ENCODE results near the gene CEL.
"Not testable (repeated sequence)": the region's sequence is repeated elsewhere in the genome, so short reads cannot be mapped to it uniquely, and the experiment has no call there.

The CEL gene

DNA sequence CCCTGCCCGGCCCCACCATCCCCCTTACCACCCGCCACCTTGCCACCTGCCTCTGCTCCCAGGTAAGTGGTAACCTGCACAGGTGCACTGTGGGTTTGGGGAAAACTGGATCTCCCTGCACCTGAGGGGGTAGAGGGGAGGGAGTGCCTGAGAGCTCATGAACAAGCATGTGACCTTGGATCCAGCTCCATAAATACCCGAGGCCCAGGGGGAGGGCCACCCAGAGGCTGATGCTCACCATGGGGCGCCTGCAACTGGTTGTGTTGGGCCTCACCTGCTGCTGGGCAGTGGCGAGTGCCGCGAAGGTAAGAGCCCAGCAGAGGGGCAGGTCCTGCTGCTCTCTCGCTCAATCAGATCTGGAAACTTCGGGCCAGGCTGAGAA lies at the start of gene CEL:
TSS of gene CEL (plus strand) at position 218 of the 382 bp plus-strand sequence. CDS start at position 240, 22 bp downstream.
- not testable (repeated sequence) for DNase-seq

DNA sequence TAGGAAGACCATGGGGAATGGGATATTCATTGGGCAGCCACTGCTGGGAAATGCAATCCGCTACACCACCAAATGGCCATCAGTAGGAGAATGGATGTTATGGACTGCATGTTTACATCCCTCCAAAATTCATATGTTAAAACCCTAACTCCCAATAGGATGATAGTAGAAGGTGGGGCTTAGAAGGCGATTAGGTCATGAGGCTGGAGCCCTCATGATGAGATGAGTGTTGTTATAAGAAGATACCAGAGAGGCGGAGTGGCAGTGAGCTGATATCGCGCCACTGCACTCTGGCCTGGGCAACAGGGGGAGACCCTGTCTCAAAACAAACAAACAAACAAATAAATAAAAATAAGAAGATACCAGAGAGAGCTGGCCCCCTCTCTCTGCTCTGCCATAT lies 47.1 kb upstream of the CEL start:
- no peak for DNase-seq

DNA sequence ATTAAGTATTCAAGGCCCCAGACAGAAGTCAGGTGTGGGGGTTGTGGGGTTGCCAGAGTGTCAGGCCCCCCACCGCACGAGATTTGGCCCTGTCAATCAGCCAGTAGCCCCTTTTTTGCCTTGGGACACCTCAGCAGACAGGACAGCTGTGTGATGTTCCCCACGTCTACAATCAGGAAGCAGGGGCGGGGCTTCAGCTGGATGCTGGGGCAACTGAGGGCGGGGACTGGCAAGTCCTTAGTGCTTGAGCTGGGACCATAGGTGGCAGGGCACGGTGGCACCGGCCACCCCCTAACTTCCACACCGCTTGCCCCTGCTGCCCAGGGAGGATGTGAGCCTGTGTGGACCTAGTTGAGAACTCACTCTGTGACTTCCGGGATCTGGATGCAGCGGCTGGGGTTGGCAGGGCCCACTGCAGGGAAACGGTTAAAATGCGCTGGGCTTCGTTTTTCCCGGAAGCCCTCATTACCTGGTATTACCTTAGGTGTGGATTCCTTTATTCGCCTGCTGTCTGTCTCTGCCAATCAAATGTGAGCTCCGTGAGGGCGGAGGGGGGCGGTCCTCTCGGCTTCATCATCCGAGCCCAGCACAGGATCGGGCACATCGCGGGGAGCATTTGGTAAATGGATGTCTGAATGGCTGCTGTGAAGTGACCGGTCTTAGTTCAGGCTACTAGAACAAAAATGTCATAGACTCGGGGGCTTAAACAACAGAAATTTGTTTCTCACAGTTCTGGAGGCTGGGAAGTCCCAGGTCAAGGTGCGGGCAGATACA lies 38.5 kb upstream of the CEL start:
- peak; percentile 54 for DNase-seq

DNA sequence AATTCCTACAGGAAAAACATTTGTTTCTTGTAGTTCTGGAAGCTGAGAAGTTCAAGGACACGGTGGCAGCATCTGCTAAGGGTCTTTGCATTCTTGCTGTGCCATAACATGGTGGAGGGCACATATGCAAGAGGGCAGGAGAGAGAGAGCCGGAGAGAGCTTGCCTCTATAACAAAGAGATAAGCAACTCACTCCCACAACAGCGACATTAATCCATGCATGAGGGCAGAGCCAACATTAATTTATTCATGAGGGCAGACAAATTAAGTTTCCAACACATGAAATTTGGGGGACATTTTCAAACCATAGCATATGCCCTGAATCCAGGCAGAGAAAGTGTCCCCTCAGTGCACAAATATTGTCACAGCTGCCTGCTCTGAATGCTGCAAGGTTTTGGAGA lies 35.4 kb upstream of the CEL start:
- no peak for DNase-seq

DNA sequence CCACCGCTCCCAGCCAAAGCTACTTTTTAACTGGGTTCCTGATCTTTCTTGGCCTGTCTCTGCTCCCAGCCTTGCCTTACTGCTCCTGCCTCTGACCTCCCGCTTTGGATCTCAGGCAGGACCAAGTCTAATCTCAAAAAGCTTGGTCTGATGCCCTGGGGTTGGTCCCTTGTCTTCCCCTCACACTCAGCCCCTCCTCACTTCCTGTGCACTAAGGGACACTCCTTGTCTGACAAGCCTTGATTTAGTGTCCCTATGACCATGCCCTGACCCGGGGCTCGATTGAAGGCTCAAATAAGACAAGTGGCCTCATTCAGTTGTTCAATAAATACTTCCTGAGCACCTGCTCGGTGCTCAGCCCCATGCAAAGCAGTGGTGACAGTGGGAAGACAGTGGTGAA lies 34.6 kb upstream of the CEL start:
- no peak for DNase-seq

DNA sequence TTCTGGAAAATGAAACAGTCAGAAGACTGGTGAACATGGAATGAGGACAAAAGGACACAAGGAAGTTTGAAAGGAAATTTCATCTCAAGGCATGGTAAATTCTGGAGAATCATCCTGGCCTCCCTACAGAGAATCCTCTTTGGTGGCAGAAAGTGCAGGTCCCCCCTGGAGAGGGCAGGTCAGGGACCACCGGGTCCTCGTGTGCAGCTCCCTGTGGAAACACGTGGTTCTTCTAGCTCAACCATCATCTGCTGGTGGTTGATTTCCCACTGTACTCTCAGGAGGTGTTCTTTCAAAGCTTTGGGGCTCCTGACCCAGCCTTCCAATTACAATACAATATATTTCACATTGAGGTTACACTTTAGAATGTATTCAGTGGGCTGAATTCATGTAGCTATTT lies 33.6 kb upstream of the CEL start:
- DNase-seq, result no peak

DNA sequence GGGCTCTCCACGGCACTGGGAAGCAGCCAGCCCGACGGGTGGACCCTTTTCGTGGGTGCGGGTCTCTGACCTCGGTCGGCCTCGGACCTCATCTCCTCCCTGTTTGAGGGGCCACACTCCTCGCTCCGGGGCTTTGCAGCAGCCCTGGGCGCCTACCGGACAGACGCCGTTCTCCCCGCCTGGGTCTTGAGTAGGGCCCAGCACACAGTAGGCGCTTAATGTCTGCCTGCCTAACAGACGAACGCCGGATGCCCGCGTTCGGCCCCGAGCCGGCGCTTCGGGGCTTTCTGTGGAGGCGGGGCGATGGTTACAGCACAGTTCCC lies 31.8 kb upstream of the CEL start:
- no peak for DNase-seq

DNA sequence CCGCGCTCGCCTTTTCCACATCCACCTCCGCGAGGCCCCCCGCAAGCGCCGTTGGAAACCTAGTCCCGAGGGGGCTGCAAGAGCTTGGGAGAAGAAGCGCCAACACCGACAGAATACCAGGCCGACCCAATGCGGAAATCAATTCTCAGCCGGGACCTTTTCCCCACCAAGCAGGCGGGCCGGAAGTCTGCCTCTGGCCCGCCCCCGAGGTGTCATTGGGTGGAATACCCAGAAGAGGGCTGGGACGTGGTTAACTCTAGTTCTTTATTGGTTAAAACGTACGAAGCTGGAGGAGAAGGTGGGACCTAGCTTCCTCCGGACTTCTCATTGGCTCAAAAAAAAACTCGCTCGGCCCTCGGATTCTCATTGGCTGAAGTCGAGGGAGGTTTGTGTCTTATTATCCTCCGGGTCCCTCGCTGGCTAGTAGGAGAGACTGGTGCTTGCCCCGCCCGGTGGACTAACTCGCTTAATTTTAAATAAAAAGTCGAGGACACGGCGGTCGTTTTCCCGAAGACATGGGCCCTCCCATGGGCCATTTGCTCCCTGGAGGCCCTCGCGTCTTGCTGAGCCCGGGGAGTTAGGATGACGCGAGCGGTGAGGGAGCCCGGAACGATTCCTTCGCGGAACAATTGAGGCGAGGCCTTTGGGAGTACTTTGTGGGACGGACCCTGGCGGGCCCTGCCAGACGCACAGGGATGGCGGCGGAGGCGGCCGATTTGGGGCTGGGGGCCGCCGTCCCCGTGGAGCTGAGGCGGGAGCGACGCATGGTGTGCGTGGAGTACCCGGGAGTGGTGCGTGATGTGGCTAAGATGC lies 31.3 kb upstream of the CEL start, which contains the start of gene GTF3C5:
TSS of gene GTF3C5 (plus strand) at position 681 of the 813 bp plus-strand sequence. CDS start at position 696, 15 bp downstream.
- DNase-seq, result peak; percentile 98

DNA sequence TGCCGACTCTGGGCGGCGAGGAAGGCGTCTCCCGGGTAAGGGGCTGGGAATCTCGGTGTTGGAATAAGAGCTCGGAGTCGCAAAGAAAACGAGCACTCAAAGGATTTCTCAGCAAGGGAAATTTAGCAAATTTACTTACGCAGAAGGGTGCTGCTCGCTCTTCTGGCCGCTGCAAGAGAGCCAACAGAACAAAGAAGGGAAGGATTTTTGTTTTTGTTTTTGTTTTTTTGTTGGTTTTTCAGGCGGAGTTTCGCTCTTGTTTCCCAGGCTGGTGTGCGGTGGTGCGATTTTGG lies 30.7 kb upstream of the CEL start:
- DNase-seq, result no peak

DNA sequence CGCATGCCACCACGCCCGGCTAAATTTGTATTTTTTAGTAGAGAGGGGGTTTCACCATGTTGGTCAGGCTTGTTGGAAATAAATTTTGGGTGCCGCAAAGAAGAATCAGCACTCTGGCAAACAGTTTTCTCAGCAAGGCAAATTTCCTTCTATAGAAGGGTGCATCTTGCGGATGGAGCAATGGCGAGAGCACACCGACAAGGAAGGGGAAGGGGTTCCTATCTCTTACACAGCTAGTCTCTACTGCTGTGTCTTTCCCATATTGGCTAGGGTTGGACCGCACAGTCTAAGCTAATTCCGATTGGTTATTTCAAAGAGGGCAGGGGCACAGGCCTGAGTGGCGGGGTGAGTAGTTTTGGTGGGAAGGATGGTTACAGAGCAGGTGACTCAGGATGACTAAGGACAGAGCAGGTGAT lies 30.3 kb upstream of the CEL start:
- peak; percentile 21 for DNase-seq

DNA sequence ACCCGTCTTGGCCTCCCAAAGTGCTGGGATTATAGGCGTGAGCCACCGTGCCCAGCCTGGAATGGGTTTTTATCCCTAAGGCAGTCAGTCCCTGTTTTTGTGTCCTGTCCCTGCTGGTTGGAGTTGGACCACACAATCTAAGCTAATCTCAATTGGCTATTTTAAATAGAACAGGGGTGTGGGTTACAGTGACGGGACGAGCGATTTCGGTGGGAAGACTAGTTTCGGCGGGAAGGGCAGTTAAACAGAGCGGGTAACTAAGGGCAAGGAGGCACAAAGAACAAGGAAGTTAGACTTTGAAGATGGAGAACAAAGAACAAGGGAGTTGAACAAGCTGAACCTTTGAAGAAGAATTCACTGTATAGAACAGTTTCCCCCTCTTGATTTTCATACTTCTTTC lies 29.6 kb upstream of the CEL start:
- DNase-seq, result no peak

DNA sequence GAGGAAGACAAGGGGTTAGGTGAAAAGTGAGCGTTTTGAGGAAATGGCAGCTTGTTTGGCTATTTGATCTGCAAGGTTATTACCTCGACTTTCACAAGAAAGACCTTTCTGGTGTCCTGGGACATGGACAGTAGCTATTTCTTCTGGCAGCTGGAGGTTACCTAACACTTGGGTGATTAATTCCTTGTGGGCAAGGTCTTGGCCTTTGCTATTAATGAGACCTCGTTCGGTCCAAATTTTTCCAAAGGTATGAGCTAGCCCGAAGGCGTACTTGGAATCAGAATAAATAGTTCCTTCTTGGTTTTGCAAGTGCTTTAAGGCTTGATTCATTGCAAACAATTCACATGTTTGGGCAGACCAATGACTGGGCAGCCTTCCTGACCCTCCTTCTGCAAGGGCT lies 26.1 kb upstream of the CEL start:
- DNase-seq, result no peak

DNA sequence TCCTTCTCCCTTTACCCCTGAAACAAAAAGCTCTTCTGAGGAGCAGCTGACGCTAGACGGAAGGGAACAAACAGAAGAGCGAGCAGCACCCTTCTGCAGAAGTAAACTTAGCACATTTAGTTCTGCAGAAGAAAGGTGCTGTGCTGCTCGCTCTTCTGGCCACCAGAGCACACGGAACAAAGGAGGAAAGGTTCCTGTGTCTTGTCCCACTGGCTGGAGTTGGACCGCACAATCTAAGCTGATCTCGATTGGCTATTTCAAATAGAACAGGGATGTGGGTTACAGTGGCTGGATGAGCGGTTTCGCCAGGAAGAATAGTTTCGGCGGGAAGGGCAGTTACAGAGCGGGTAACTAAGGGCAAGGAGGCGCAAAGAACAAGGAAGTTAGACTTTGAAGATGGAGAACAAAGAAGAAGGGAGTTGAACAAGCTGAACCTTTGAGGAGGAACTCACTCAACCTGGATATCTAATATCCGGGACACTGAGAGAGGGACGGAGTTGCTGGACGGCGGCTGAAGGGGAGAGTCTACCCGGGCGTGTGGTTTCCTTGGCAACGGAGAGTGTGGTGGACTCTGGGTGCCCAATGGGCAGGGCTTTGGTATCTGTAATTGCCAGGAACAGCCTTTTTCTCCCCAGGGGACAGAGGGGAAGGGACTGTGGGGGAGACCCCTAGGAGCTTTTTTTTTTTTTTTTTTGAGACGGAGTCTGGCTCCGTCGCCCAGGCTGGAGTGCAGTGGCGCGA lies 23.8 kb upstream of the CEL start:
- no peak for DNase-seq

DNA sequence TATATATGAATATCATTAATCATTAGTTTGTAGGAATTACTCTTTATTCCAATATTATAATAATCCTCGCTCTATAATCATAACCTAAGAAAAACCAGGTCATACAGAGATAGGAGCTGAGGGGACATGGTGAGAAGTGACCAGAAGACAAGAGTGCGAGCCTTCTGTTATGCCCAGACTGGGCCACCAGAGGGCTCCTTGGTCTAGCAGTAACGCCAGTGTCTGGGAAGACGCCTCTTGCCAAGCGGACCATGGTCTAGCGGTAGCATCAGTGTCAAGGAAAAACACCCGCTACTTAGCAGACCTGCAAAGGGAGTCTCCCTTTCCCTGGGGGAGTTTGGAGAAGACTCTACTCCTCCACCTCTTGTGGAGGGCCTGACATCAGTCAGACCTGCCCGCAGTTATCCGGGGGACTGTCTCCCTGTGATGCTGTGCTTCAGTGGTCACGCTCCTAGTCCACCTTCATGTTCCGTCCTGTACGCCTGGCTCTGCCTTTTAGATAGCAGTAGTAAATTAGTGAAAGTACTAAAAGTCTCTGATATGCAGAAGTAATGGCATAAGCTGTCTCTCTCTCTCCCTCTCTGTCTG lies 20.8 kb upstream of the CEL start:
- peak; percentile 45 for DNase-seq

DNA sequence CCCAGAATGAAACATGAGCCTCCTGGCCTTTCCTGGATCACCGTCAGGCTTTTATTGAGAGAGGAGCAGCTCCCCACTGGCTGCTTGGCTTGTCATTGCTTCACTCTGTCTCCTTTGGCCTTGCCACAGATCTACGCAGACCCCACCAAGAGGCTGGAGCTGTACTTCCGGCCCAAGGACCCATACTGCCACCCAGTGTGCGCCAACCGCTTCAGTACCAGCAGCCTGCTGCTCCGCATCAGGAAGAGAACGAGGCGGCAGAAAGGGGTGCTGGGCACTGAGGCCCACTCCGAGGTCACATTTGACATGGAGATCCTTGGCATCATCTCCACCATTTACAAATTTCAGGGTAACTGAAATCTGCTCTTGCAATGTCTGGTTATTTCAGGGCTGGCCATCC lies 19.8 kb upstream of the CEL start:
- no peak for DNase-seq

DNA sequence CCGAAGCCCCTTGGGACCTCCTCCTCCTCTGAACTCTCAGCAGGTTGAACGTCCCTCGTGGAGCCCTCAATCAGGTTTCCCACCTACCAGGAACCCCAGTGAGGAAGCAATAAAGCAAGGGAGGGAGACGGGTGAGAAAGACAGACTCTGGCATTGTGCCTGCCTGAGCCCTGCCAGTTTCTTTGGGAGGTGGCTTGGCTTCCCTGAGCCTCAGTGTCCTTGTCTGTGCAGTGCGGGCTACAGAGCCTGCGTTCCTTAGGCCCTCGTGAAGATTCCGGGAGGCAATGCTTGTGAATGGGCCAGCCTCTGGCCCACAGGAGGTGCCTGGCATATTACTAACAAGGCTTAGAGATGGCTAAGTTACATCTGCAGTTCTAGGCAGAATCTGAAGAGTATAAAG lies 19.1 kb upstream of the CEL start:
- DNase-seq, result no peak

DNA sequence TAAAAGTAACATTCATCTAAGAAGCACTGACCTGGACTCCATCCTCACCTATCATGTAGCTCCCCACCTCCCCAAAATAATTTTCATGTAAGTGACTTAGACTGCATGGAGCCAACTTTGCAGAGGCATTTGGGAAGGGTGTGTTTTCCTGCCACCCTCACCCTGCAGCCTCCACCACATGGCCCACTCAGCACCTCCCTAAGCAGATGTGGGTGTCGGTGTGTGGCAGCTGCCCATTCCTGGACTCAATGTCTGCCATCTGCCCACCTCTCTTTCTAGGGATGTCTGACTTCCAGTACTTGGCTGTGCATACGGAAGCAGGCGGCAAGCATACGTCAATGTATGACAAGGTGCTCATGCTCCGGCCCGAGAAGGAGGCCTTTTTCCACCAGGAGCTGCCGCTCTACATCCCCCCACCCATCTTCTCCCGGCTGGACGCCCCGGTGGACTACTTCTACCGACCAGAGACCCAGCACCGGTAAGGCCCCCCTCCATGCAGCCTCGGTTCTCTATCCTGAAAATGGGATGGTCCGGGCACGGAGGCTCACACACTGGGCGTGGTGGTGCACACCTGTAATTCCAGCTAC lies 18.2 kb upstream of the CEL start:
- no peak for DNase-seq

DNA sequence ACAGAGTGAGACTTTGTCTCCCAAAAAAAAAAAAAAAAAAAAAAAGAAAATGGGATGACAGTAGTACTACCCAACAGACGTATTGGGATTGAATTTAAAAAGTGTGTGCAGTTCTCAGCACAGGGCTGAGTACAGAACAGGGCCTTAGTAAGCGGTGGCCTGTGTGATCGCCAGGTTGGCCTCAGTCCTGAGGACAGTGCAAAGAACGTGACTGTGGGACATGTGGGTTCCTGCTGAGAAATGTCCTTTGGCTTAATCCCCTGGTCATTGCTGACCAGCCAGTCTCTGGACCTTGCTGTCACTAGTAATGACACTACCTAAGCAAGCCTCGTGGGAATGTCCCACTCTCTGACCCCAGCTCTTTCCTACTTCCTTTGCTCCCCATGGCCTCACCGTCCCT lies 17.7 kb upstream of the CEL start:
- DNase-seq, result no peak

DNA sequence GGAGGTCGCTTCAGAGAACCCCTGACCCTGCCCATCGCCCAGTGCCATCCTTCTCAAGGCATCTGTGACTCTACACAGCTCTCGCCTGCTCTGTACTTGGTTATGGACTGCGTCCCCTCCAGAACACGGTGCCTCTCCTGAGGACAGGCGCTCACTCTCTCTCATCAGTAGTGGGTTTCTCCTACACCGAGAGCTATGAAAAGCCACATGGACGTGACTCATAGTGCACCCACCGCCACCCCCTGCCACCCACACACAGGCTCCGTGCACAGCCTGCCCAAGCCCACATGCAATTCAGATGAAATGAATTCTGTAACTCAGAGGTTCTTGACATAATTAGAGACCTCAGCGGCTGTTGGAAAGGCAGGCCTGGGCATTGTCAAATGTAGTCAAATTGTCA lies 17.1 kb upstream of the CEL start:
- DNase-seq, result no peak

DNA sequence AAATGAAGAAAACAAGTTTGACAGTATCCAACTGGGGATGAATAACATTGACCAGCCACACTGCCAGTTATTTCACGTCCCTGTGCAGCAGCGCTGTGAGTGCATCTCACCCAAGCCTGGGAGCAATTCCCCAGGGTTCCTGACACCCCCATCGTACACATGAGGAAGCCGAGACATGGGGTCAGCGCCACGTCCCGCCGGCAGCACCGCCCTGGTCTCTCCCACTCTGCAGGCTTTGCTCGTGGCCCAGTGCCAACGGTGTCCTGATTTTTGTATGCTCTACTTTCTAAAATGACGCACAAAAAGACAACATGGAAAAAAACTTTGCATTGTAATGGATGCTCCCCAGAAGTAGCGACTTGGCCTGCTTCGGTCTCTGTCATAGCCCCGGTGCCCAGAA lies 16.6 kb upstream of the CEL start:
- no peak for DNase-seq

DNA sequence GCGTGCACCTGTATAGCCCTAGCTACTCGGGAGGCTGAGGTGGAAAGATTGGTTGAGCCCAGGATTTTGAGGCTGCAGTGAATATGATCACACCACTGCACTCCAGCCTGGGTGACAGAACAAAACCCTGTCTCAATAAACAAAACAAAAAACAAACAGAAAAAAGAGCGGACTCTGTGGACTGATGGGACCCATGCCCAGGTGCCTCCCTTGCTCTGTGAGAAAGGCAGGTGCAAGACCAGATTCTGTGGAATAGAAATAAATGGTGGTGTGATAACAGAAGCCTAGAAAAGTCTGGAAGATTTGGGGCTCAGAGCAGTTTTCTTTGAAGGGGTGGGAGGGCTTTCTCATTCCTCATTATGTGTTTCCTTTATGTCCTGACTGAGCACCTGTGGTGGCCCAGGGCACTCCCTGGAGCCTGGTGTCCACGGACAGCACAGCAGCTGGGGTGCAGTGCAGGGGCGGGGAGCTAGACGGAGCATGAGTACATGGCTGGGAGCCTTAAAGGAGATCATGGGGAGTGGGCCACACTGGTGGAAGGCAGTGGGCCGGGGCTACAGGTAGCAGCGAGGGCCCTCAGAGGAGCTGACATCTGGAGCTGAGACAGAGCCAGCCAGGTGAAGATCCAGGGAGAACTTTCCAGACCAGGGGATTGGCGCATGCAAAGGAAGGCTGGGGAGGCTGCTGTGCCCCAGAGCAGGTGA lies 15.4 kb upstream of the CEL start:
- no peak for DNase-seq

DNA sequence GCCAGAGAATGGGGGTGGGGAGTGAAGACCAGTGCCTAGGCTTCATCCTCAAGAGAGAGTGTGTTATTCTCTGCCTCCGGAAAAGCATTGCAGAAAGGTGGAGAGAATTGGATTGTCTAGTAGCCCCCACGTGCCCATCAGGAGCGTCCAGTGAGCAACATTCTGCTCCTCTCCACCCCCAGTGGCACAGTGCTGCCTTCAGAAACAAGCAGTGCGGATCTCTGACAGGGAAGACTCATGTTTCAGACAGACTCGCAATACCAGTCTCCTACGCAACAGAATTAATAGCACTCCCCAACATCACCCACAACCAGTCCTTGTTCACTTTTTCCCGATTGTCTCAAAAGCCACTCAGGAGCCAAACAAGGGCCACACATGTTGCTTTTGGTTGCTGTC lies 14.9 kb upstream of the CEL start:
- DNase-seq, result no peak

DNA sequence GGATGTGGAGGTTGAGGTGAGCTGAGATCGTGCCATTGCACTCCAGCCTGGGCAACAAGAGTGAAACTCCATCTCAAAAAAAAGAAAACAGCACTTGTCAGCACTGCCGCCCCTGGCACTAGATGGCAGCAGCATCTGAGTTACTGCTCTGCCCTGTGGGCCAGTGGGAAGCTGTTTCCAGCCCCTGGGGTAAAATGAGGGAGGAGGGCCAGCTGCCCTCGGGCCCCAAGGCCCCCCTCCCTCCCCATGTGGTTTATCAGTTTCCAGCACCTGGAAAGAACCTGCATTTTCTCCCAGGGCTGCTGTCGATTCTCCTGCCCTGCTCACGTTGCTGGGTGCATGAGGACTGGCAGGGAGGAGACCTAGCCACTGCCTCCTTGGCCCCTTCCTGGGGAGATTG lies 13.2 kb upstream of the CEL start:
- peak; percentile 47 for DNase-seq
